Mucosa of rectum (tissue), 2 donors: ENCODE data around the gene GALNT9.

Source experiments
- H3K27ac ChIP-seq, 2 donors: one replicate each; pipeline ENCODE4 v1.7.0; 2013; ENCODE audit warnings: inconsistent platforms in 2 of 2, low read depth in 2 of 2, low read length in 2 of 2
- H3K27me3 ChIP-seq, 2 donors: one replicate each; pipeline ENCODE4 v1.7.0; 2013; ENCODE audit warnings: low read length in 2 of 2; ENCODE audit not compliant: control insufficient read depth in 2 of 2, insufficient read depth in 2 of 2
- H3K36me3 ChIP-seq, 2 donors: one replicate each; pipeline ENCODE4 v1.7.0; 2013; ENCODE audit warnings: low read length in 2 of 2; ENCODE audit not compliant: control insufficient read depth in 2 of 2, insufficient read depth in 2 of 2
- H3K4me1 ChIP-seq, 2 donors: one replicate each; pipeline ENCODE4 v1.7.0; 2013; ENCODE audit warnings: low read length in 2 of 2, mild to moderate bottlenecking in 1 of 2; ENCODE audit not compliant: control insufficient read depth in 2 of 2, insufficient read depth in 2 of 2
- H3K4me3 ChIP-seq, 2 donors: one replicate each; pipeline ENCODE4 v1.7.0; 2013; ENCODE audit warnings: low read length in 2 of 2
- H3K9ac ChIP-seq, 2 donors: one replicate each; pipeline ENCODE4 v1.7.0; 2013; ENCODE audit warnings: low read length in 2 of 2, low read depth in 1 of 2, mild to moderate bottlenecking in 1 of 2
- H3K9me3 ChIP-seq, 2 donors: one replicate each; pipeline ENCODE4 v1.7.0; 2013; ENCODE audit warnings: low read length in 2 of 2; ENCODE audit not compliant: control insufficient read depth in 2 of 2
- donor health status: healthy.
- donor health status: Normal muscosa, but diverticular disease.

The GALNT9 gene

GRCh38 chr12:132351751-132352495 is 22.5 kb upstream of the GALNT9 start:
- Histone ChIP-seq H3K27ac (no peak overlapping the region), H3K9me3 (no peaks in the 10 kb centered on the region), H3K4me1 (no peaks in the 10 kb centered on the region)

GRCh38 chr12:132349501-132350131 is 20.2 kb upstream of the GALNT9 start:
- Histone ChIP-seq H3K36me3 (no peaks in the 10 kb centered on the region), H3K4me1 (no peaks in the 10 kb centered on the region), H3K27me3 (peaks cover 0 to 3% of the 10 kb centered on the region in 2 donors), H3K9ac (no peak overlapping the region), H3K4me3 (no peak overlapping the region), H3K27ac (no peak overlapping the region), H3K9me3 (no peaks in the 10 kb centered on the region)

More at GRCh38 chr12:132351751-132352495, 22.5 kb upstream of the GALNT9 start:
- Histone ChIP-seq H3K4me3 (no peak overlapping the region), H3K36me3 (no peaks in the 10 kb centered on the region), H3K9ac (no peak overlapping the region), H3K27me3 (no peaks in the 10 kb centered on the region)

- Histone ChIP-seq H3K9me3 (no peaks in the 10 kb centered on the region), H3K27me3 (peaks cover 0 to 3% of the 10 kb centered on the region in 2 donors), H3K4me3 (no peak overlapping the region), H3K9ac (no peak overlapping the region), H3K36me3 (no peaks in the 10 kb centered on the region), H3K27ac (no peak overlapping the region), H3K4me1 (no peaks in the 10 kb centered on the region)
These were observed 18.8 kb upstream of the GALNT9 start for GRCh38 chr12:132348176-132348575.

GRCh38 chr12:132347176-132347855 is 17.9 kb upstream of the GALNT9 start:
- peaks cover 0 to 3% of the 10 kb centered on the region in 2 donors for H3K27me3 ChIP-seq
- H3K9ac ChIP-seq, result no peak overlapping the region
- no peaks in the 10 kb centered on the region for H3K9me3 ChIP-seq
- H3K36me3 ChIP-seq, result no peaks in the 10 kb centered on the region
- no peak overlapping the region for H3K4me3 ChIP-seq
- no peaks in the 10 kb centered on the region for H3K4me1 ChIP-seq
- H3K27ac ChIP-seq, result no peak overlapping the region

GRCh38 chr12:132346471-132347175 is 17.2 kb upstream of the GALNT9 start:
- Histone ChIP-seq H3K9me3 (no peaks in the 10 kb centered on the region), H3K4me3 (no peak overlapping the region), H3K9ac (no peak overlapping the region), H3K4me1 (no peaks in the 10 kb centered on the region), H3K36me3 (no peaks in the 10 kb centered on the region), H3K27ac (no peak overlapping the region), H3K27me3 (peaks cover 0 to 3% of the 10 kb centered on the region in 2 donors)

GRCh38 chr12:132345561-132346200 is 16.3 kb upstream of the GALNT9 start:
- H3K9me3 ChIP-seq, result no peaks in the 10 kb centered on the region
- no peaks in the 10 kb centered on the region for H3K36me3 ChIP-seq
- H3K9ac ChIP-seq, result no peak overlapping the region
- H3K27me3 ChIP-seq, result peaks cover 0 to 3% of the 10 kb centered on the region in 2 donors
- no peak overlapping the region for H3K4me3 ChIP-seq
- H3K4me1 ChIP-seq, result no peaks in the 10 kb centered on the region
- no peak overlapping the region for H3K27ac ChIP-seq

- Histone ChIP-seq H3K27me3 (peaks cover 0 to 3% of the 10 kb centered on the region in 2 donors), H3K27ac (no peak overlapping the region), H3K36me3 (no peaks in the 10 kb centered on the region), H3K9ac (no peak overlapping the region), H3K4me1 (no peaks in the 10 kb centered on the region), H3K4me3 (no peak overlapping the region), H3K9me3 (no peaks in the 10 kb centered on the region)
These were observed 15.7 kb upstream of the GALNT9 start for GRCh38 chr12:132345126-132345525.

- Histone ChIP-seq H3K4me1 (no peaks in the 10 kb centered on the region), H3K4me3 (no peak overlapping the region), H3K36me3 (no peaks in the 10 kb centered on the region), H3K9ac (no peak overlapping the region), H3K27ac (no peak overlapping the region), H3K9me3 (no peaks in the 10 kb centered on the region), H3K27me3 (peaks cover 0 to 3% of the 10 kb centered on the region in 2 donors)
These were observed 15.2 kb upstream of the GALNT9 start for GRCh38 chr12:132344601-132345000.

GRCh38 chr12:132344181-132344580 is 14.8 kb upstream of the GALNT9 start:
- Histone ChIP-seq H3K9me3 (no peaks in the 10 kb centered on the region), H3K9ac (no peak overlapping the region), H3K27ac (no peak overlapping the region), H3K4me1 (no peaks in the 10 kb centered on the region), H3K4me3 (no peak overlapping the region), H3K36me3 (no peaks in the 10 kb centered on the region), H3K27me3 (peaks cover 0 to 3% of the 10 kb centered on the region in 2 donors)
